HEK293 (cell line): ENCODE measurements around the gene GEMIN5.

Source experiments
- CTCF ChIA-PET: fragments of 350-600 bp; formaldehyde crosslinking; extraction: SDS; loops from one replicate; lab custom pipeline; 2021; ENCODE audit warnings: antibody characterized with exemption; lab: Yijun Ruan, JAX
- POLR2A ChIA-PET: fragments of 300-600 bp; formaldehyde crosslinking; extraction: SDS; loops from one replicate; lab custom pipeline; 2020; ENCODE audit warnings: antibody characterized with exemption, inconsistent platforms; lab: Yijun Ruan, JAX
- H3K27ac ChIP-seq: fragments of 200-500 bp; sonication (Bioruptor generic); 2 replicates; pipeline ENCODE4 v1.5.1; 2014; ENCODE audit warnings: low read depth, low read length, control low read depth, inconsistent platforms; ENCODE audit errors: extremely low read depth
- H3K36me3 ChIP-seq, 2 experiments: fragments of 200-500 bp in 1 of 2; sonication (Bioruptor generic) in 1 of 2; 1 replicate in 1 of 2; 2 replicates in 1 of 2; pipeline ENCODE4 v1.5.1; 2014 to 2017; ENCODE audit warnings: inconsistent platforms in 2 of 2, low read length in 2 of 2; ENCODE audit not compliant: control insufficient read depth in 2 of 2, insufficient read depth in 1 of 2
- H3K4me1 ChIP-seq: fragments of 200-500 bp; sonication (Bioruptor generic); 2 replicates; pipeline ENCODE4 v1.5.1; 2014; ENCODE audit warnings: mild to moderate bottlenecking, low read length, inconsistent platforms; ENCODE audit not compliant: control insufficient read depth, insufficient read depth
- H3K4me3 ChIP-seq: 2 replicates; pipeline ENCODE4 v1.5.1; 2011; ENCODE audit warnings: low read depth, mild to moderate bottlenecking, control low read depth, low read length, moderate library complexity
- H3K9me3 ChIP-seq: fragments of 200-500 bp; sonication (Bioruptor generic); 2 replicates; pipeline ENCODE4 v1.5.1; 2014; ENCODE audit warnings: low read depth, low read length, inconsistent platforms; ENCODE audit not compliant: control insufficient read depth, insufficient read depth
- BCL6B ChIP-seq: fragments of 450-650 bp; formaldehyde crosslinking; IDR thresholded peaks from 2 replicates; pipeline ENCODE4 v1.5.1; 2017; ENCODE audit warnings: missing biosample characterization, missing genetic modification characterization
- HOXD13 ChIP-seq: sonication (generic); formaldehyde crosslinking; IDR thresholded peaks from 2 replicates; pipeline ENCODE4 v1.8.0; 2022; ENCODE audit warnings: missing genetic modification reagents, borderline replicate concordance
- MYNN ChIP-seq: fragments of 450-650 bp; formaldehyde crosslinking; IDR thresholded peaks from 2 replicates; pipeline ENCODE4 v1.5.1; 2016; ENCODE audit warnings: missing biosample characterization, missing genetic modification characterization, borderline replicate concordance
- PATZ1 ChIP-seq: fragments of 450-650 bp; formaldehyde crosslinking; IDR thresholded peaks from 2 replicates; pipeline ENCODE4 v1.5.1; 2016; ENCODE audit warnings: missing biosample characterization, missing genetic modification characterization
- PRDM1 ChIP-seq: fragments of 450-650 bp; formaldehyde crosslinking; IDR thresholded peaks from 2 replicates; pipeline ENCODE4; 2016; ENCODE audit warnings: missing biosample characterization, missing genetic modification characterization
- REPIN1 ChIP-seq: fragments of 450-650 bp; formaldehyde crosslinking; IDR thresholded peaks from 2 replicates; pipeline ENCODE4 v1.5.1; 2017; ENCODE audit warnings: missing biosample characterization, missing genetic modification characterization, low read depth
- SALL2 ChIP-seq: fragments of 450-650 bp; formaldehyde crosslinking; IDR thresholded peaks from 2 replicates; pipeline ENCODE4 v1.5.0; 2017; ENCODE audit warnings: missing biosample characterization, mild to moderate bottlenecking, missing genetic modification characterization, borderline replicate concordance
- ZEB2 ChIP-seq: fragments of 450-650 bp; formaldehyde crosslinking; IDR thresholded peaks from 2 replicates; pipeline ENCODE4 v1.5.1; 2016; ENCODE audit warnings: missing biosample characterization, missing genetic modification characterization
- ZFHX2 ChIP-seq: fragments of 450-650 bp; formaldehyde crosslinking; conservative IDR thresholded peaks from 2 replicates; pipeline ENCODE4 v1.5.1; 2016; ENCODE audit warnings: missing biosample characterization, missing genetic modification characterization
- ZNF112 ChIP-seq: fragments of 450-650 bp; formaldehyde crosslinking; IDR thresholded peaks from 2 replicates; pipeline ENCODE4 v1.5.0; 2017; ENCODE audit warnings: missing biosample characterization, missing genetic modification characterization
- ZNF16 ChIP-seq: fragments of 450-650 bp; formaldehyde crosslinking; IDR thresholded peaks from 2 replicates; pipeline ENCODE4 v1.5.1; 2016; ENCODE audit warnings: low read depth, missing biosample characterization, missing genetic modification characterization
- ZNF184 ChIP-seq: fragments of 450-650 bp; IDR thresholded peaks from 2 replicates; pipeline ENCODE4 v1.5.1; 2018; ENCODE audit warnings: missing biosample characterization, mild to moderate bottlenecking, missing genetic modification characterization
- ZNF23 ChIP-seq: fragments of 450-650 bp; formaldehyde crosslinking; IDR thresholded peaks from 2 replicates; pipeline ENCODE4 v1.5.1; 2016; ENCODE audit warnings: missing biosample characterization, missing genetic modification characterization, borderline replicate concordance
- ZNF248 ChIP-seq: fragments of 450-650 bp; formaldehyde crosslinking; IDR thresholded peaks from 2 replicates; pipeline ENCODE4 v1.5.1; 2017; ENCODE audit warnings: missing biosample characterization, missing genetic modification characterization
- ZNF266 ChIP-seq: fragments of 450-650 bp; formaldehyde crosslinking; IDR thresholded peaks from 2 replicates; pipeline ENCODE4 v1.5.1; 2016; ENCODE audit warnings: missing biosample characterization, missing genetic modification characterization, low read depth
- ZNF324 ChIP-seq: fragments of 450-650 bp; formaldehyde crosslinking; IDR thresholded peaks from 2 replicates; pipeline ENCODE4 v1.5.1; 2016; ENCODE audit warnings: missing biosample characterization, missing genetic modification characterization
- ZNF398 ChIP-seq: fragments of 450-650 bp; formaldehyde crosslinking; IDR thresholded peaks from 2 replicates; pipeline ENCODE4 v1.5.1; 2017; ENCODE audit warnings: missing biosample characterization, missing genetic modification characterization
- ZNF473 ChIP-seq: fragments of 450-650 bp; formaldehyde crosslinking; IDR thresholded peaks from 2 replicates; pipeline ENCODE4 v1.5.1; 2017; ENCODE audit warnings: missing biosample characterization, missing genetic modification characterization
- ZNF529 ChIP-seq: fragments of 450-650 bp; formaldehyde crosslinking; IDR thresholded peaks from 2 replicates; pipeline ENCODE4 v1.5.1; 2017; ENCODE audit warnings: missing genetic modification characterization, missing biosample characterization; ENCODE audit not compliant: insufficient replicate concordance
- ZNF624 ChIP-seq: fragments of 450-650 bp; formaldehyde crosslinking; IDR thresholded peaks from 2 replicates; pipeline ENCODE4 v1.5.1; 2017; ENCODE audit warnings: missing biosample characterization, missing genetic modification characterization
- ZNF629 ChIP-seq: fragments of 450-650 bp; formaldehyde crosslinking; IDR thresholded peaks from 2 replicates; pipeline ENCODE4 v1.5.1; 2017; ENCODE audit warnings: missing biosample characterization, missing genetic modification characterization
- ZNF777 ChIP-seq: fragments of 450-650 bp; formaldehyde crosslinking; IDR thresholded peaks from 2 replicates; pipeline ENCODE4 v1.5.1; 2017; ENCODE audit warnings: missing biosample characterization, missing genetic modification characterization, borderline replicate concordance
- ZNF837 ChIP-seq: fragments of 450-650 bp; formaldehyde crosslinking; IDR thresholded peaks from 2 replicates; pipeline ENCODE4 v1.5.1; 2016; ENCODE audit warnings: missing biosample characterization, missing genetic modification characterization
- ZSCAN30 ChIP-seq: fragments of 450-650 bp; IDR thresholded peaks from 2 replicates; pipeline ENCODE4 v1.5.1; 2018; ENCODE audit warnings: missing biosample characterization, mild to moderate bottlenecking, missing genetic modification characterization, moderate library complexity
- TF ChIP-seq, protein P1 (sequence below): fragments of 450-650 bp; formaldehyde crosslinking; IDR thresholded peaks from 2 replicates; pipeline ENCODE4 v1.5.1; 2016; ENCODE audit warnings: missing biosample characterization, missing genetic modification characterization
- TF ChIP-seq, protein P2 (sequence below): fragments of 450-650 bp; formaldehyde crosslinking; IDR thresholded peaks from 2 replicates; pipeline ENCODE4 v1.5.1; 2016; ENCODE audit warnings: missing biosample characterization, missing genetic modification characterization
- TF ChIP-seq, protein P3 (sequence below): fragments of 450-650 bp; formaldehyde crosslinking; IDR thresholded peaks from 2 replicates; pipeline ENCODE4 v1.5.1; 2016; ENCODE audit warnings: missing biosample characterization, missing genetic modification characterization

The GEMIN5 gene

DNA sequence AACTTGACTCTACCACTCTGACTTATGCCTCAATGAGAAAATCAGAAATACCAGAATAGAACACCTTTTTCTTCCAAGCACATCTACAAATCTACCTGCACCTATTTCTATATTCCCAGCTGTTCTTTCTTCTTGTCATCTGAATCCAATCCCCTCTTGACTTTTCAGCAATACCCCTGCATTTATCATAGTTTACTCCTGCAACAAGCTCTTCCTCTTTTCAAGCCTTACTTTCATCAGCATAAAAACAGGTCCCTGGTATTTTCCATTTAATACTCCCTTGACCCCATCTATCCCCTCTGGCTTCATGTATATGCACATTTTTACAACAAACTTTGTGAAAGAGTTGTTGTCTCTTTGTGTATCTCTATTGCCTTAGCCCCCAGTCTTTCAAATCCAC, 3.1 kb downstream of the GEMIN5 start:
- POLR2A ChIA-PET = no interaction called here
- no peak for TF ChIP-seq ZSCAN30 (tag by site-specific recombination)
- no peak for TF ChIP-seq HOXD13 (CRISPR knock-in tag)
- TF ChIP-seq PATZ1 = no peak
- TF ChIP-seq ZNF398 = no peak
- TF ChIP-seq BCL6B (tag by site-specific recombination) = no peak
- no peak for TF ChIP-seq ZEB2 (tag by site-specific recombination)
- TF ChIP-seq ZNF324 (tag by site-specific recombination) = no peak
- TF ChIP-seq, protein P1, sequence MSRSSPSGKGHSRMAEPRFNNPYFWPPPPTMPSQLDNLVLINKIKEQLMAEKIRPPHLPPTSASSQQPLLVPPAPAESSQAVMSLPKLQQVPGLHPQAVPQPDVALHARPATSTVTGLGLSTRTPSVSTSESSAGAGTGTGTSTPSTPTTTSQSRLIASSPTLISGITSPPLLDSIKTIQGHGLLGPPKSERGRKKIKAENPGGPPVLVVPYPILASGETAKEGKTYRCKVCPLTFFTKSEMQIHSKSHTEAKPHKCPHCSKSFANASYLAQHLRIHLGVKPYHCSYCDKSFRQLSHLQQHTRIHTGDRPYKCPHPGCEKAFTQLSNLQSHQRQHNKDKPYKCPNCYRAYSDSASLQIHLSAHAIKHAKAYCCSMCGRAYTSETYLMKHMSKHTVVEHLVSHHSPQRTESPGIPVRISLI (tag by site-specific recombination) = no peak
- TF ChIP-seq ZNF23 (tag by site-specific recombination) = no peak
- TF ChIP-seq ZNF529 (tag by site-specific recombination) = no peak
- no peak for TF ChIP-seq REPIN1 (tag by site-specific recombination)
- no peak for TF ChIP-seq ZNF777 (tag by site-specific recombination)
- TF ChIP-seq SALL2 (tag by site-specific recombination) = no peak
- no peak for TF ChIP-seq ZNF248
- TF ChIP-seq MYNN (tag by site-specific recombination) = no peak
- TF ChIP-seq ZNF624 (tag by site-specific recombination) = no peak
- TF ChIP-seq ZNF473 (tag by site-specific recombination) = no peak
- TF ChIP-seq, protein P2, sequence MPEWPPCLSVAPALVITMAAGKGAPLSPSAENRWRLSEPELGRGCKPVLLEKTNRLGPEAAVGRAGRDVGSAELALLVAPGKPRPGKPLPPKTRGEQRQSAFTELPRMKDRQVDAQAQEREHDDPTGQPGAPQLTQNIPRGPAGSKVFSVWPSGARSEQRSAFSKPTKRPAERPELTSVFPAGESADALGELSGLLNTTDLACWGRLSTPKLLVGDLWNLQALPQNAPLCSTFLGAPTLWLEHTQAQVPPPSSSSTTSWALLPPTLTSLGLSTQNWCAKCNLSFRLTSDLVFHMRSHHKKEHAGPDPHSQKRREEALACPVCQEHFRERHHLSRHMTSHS = no peak
- no peak for TF ChIP-seq ZNF629
- H3K4me3 ChIP-seq = no peak overlapping the region
- no peak overlapping the region for H3K27ac ChIP-seq
- peaks cover 25 to 39% of the 10 kb centered on the region in 2 experiments for H3K36me3 ChIP-seq
- CTCF ChIA-PET = no interaction called here
- no peaks in the 10 kb centered on the region for H3K9me3 ChIP-seq
- no peaks in the 10 kb centered on the region; the same call in 1 of the 2 replicates for H3K4me1 ChIP-seq

GRCh38 chr5:154933537-154933936, 4.5 kb downstream of the GEMIN5 start:
- ChIA-PET CTCF (interaction anchor here (0.7 kb wide), 1 partner anchor 117 kb away, joined by 3 read pairs; no protein-coding TSS in a partner anchor), POLR2A (no interaction called here)
- Histone ChIP-seq H3K4me1 (no peaks in the 10 kb centered on the region; the same call in 1 of the 2 replicates), H3K36me3 (peaks cover 25 to 48% of the 10 kb centered on the region in 2 experiments), H3K27ac (no peak overlapping the region), H3K4me3 (no peak overlapping the region), H3K9me3 (no peaks in the 10 kb centered on the region)
- no peak for TF ChIP-seq ZNF837 (tag by site-specific recombination)
- TF ChIP-seq, protein P3, sequence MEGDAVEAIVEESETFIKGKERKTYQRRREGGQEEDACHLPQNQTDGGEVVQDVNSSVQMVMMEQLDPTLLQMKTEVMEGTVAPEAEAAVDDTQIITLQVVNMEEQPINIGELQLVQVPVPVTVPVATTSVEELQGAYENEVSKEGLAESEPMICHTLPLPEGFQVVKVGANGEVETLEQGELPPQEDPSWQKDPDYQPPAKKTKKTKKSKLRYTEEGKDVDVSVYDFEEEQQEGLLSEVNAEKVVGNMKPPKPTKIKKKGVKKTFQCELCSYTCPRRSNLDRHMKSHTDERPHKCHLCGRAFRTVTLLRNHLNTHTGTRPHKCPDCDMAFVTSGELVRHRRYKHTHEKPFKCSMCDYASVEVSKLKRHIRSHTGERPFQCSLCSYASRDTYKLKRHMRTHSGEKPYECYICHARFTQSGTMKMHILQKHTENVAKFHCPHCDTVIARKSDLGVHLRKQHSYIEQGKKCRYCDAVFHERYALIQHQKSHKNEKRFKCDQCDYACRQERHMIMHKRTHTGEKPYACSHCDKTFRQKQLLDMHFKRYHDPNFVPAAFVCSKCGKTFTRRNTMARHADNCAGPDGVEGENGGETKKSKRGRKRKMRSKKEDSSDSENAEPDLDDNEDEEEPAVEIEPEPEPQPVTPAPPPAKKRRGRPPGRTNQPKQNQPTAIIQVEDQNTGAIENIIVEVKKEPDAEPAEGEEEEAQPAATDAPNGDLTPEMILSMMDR (tag by site-specific recombination) = no peak
- TF ChIP-seq ZNF112 (tag by site-specific recombination) = no peak
- TF ChIP-seq ZFHX2 = no peak
- no peak for TF ChIP-seq ZNF16 (tag by site-specific recombination)
- no peak for TF ChIP-seq PRDM1 (tag by site-specific recombination)
- no peak for TF ChIP-seq ZNF184 (tag by site-specific recombination)
- TF ChIP-seq ZNF266 = no peak
